BJ (cell line): ENCODE data around the gene KRTAP16-1. TPM values are rescaled to one million over a fixed set of nuclear protein-coding genes. Genes with fewer than 3 reads are reported as not detected.

ENCODE experiments used
- CTCF ChIA-PET: fragments of 350-600 bp; formaldehyde crosslinking; extraction: SDS; loops from one replicate; lab custom pipeline; 2021; ENCODE audit warnings: antibody characterized with exemption, inconsistent platforms; lab: Yijun Ruan, JAX
- POLR2A ChIA-PET: fragments of 300-600 bp; sonication (Branson Sonifier 250); formaldehyde crosslinking; extraction: SDS; loops from one replicate; lab custom pipeline; 2021; ENCODE audit warnings: antibody characterized with exemption; lab: Charles Lee
- DNase-seq: peaks from one replicate; pipeline ENCODE4 v3.0.0-alpha.2; 2011; ENCODE audit warnings: low read depth
- H3K27me3 ChIP-seq: 2 replicates; pipeline ENCODE4 v1.6.0; 2011; ENCODE audit warnings: low read length; ENCODE audit not compliant: control insufficient read depth, insufficient read depth
- H3K36me3 ChIP-seq: 2 replicates; pipeline ENCODE4 v1.5.1; 2011; ENCODE audit warnings: low read length; ENCODE audit not compliant: control insufficient read depth, insufficient read depth
- H3K4me3 ChIP-seq: 2 replicates; pipeline ENCODE4 v1.5.1; 2011; ENCODE audit warnings: low read depth, mild to moderate bottlenecking, control low read depth, low read length
- polyA plus RNA-seq: library from polyadenylated mRNA; depleted of rRNA; stranded (reverse); fragments of >200 nt; gene quantifications from 2 replicates; pipeline ENCODE4 v1.2.3, GENCODE V29; 2011
- TF ChIP-seq, protein P1 (sequence below): IDR thresholded peaks from 2 replicates; pipeline ENCODE4 v1.5.1; 2011; ENCODE audit warnings: low read depth, mild to moderate bottlenecking, control low read depth, inconsistent platforms, low read length, moderate library complexity; ENCODE audit not compliant: insufficient read depth

KRTAP16-1 gene
- polyA plus RNA-seq, 1 experiment, result not detected

DNA sequence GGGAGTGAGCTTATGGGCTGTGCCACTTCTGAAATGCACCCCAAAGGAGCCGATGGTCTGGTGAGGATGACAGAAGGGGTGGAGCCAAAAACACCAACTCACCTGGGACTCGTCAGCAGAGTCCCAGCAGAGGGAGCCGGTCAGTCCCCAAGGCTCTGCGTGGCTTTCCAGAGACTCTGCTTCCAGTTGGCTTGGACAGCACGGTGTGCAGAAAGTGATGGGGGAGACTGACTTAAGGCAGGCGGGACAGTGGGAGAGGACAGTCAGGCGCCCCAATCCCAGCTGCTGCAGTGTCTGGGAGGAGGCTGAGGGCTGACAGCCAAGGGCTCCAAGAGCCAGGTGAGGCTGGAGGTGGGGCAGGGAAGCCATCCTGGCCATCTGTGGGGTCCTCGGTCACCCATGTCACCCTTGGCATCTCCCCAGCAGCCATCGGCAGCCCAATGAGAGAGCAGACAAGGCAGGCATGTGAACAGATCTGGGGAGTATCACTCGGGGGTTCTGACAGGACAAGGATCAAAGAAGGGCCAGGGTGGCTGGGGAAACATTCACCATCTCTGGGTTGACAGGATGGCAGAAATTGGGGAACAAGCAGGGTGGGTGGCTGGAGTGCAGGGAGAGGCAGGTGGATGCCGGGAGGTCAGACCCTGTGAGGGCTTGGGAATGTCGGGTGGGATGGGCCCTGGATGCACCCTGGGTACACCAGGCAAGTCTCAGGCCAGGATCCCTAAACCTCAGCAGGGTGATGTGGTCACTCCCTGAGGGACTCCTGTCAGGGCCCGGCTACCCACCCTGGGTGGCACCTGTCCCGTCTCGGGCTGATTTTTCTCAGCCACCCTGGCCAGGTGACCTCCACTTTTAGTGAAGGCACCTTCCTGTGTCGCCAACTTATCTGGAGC, 15.3 kb upstream of the KRTAP16-1 start:
- no peaks in the 10 kb centered on the region for H3K36me3 ChIP-seq
- H3K27me3 ChIP-seq, result no peaks in the 10 kb centered on the region
- TF ChIP-seq, protein P1, sequence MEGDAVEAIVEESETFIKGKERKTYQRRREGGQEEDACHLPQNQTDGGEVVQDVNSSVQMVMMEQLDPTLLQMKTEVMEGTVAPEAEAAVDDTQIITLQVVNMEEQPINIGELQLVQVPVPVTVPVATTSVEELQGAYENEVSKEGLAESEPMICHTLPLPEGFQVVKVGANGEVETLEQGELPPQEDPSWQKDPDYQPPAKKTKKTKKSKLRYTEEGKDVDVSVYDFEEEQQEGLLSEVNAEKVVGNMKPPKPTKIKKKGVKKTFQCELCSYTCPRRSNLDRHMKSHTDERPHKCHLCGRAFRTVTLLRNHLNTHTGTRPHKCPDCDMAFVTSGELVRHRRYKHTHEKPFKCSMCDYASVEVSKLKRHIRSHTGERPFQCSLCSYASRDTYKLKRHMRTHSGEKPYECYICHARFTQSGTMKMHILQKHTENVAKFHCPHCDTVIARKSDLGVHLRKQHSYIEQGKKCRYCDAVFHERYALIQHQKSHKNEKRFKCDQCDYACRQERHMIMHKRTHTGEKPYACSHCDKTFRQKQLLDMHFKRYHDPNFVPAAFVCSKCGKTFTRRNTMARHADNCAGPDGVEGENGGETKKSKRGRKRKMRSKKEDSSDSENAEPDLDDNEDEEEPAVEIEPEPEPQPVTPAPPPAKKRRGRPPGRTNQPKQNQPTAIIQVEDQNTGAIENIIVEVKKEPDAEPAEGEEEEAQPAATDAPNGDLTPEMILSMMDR, result peak; percentile 32; the same call in 1 of the 2 replicates
- ChIA-PET CTCF (interaction anchor here (0.9 to 4.1 kb wide), 7 partner anchors 8 to 467 kb away, joined by 3 to 28 read pairs (median 4); no protein-coding TSS in a partner anchor), POLR2A (no interaction called here)
- DNase-seq, result no peak
- H3K4me3 ChIP-seq, result no peak overlapping the region

DNA sequence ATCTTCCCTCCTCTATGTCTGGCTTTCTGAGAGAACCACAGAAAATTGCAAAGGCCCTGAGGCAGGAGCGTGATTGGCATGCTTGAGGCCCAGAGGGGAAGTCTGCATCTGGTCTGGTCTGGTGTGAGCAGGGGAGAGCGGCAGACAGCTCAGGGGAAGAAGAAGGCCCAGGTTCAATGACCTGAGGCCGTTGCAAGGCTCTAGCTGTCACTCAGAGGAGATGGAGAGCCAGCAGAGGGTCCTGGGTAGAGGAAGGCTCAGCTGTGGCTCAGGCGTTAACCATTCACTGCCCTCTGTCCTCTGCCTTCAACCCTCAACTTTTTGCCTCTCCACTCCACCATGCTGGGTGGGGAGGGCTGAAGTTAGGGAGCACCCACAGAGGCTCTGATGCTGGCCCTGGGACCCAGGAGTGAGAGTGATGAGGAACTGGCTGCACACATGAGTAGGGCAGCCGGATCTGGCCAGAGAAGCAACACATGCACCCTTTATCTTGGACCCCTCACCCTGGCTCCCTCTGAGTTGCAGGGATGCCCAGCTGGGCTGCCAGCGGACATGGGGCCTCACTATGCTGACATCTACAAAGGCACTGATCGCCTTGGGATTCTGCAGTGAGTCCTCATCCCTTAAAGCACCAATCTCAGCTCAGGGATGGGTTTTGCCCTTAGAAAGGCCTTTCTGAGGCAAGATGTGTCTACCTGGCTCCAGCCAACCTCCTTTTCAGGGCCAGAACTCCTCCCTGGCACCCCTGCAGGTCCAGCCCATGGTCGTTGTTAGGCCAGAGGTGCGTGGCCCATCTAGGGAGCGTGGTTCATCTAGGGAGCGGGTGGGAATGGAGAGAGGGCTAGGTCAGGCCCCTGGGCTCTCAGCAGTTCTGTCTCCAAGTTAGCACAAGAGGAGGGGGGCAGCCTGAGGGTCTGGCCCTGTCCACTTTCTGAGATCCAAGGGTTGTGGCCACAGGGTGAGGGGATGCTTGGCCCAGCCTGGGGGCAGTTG, 14.1 kb upstream of the KRTAP16-1 start:
- TF ChIP-seq, protein P1, result no peak
- H3K4me3 ChIP-seq, result no peak overlapping the region
- POLR2A ChIA-PET, result interaction anchor here (1.0 kb wide), 1 partner anchor 264 kb away, joined by 4 read pairs; no protein-coding TSS in a partner anchor
- DNase-seq, result no peak
- no peaks in the 10 kb centered on the region for H3K27me3 ChIP-seq
- no peaks in the 10 kb centered on the region for H3K36me3 ChIP-seq
- CTCF ChIA-PET, result interaction anchor here (0.7 to 4.1 kb wide), 42 partner anchors 9 to 517 kb away, joined by 3 to 28 read pairs (median 4); partner anchors contain the start of gene KRTAP16-1

DNA sequence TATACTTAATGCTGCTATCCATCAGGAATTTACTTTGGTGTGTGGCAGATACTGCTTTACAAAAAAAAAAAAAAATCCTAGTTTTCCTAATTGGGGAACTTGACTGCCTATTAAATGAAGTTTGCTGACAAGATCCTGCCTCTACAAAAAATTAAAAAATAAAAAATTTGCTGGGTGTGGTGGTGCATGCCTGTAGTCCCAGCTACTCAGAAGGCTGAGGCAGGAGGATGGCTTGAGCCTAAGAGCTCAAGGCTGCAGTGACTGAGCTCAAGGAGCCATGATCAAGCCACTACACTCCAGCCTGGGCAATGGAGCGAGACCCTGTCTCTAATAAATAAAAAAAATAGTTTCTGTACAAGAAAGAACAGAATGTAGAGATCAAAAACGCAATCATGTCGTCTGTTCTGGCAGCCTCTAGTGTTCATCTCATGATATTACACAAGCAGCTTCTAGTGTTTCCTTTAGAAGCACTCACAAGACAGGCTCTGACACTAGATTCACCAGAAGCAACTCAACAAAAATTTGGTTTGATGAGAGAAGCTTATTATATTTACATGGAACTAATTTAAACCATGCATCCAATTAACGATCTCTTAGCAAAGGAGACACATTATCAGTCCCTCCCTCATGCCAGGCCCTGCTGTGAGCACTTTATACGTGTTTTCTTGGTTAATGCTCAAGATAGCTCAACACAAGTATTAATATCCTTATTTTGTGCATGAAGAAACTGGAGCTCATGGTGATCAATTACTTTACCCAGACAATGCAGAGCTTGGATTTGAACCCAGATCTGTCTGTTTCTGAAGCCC, 13.2 kb upstream of the KRTAP16-1 start:
- TF ChIP-seq, protein P1, result peak; percentile 91
- Histone ChIP-seq H3K4me3 (no peak overlapping the region), H3K27me3 (no peaks in the 10 kb centered on the region), H3K36me3 (no peaks in the 10 kb centered on the region)
- ChIA-PET CTCF (interaction anchor here (0.6 to 4.1 kb wide), 50 partner anchors 9 to 516 kb away, joined by 3 to 28 read pairs (median 4); partner anchors contain the start of gene KRTAP16-1), POLR2A (interaction anchor here (1.0 kb wide), 1 partner anchor 263 kb away, joined by 4 read pairs; no protein-coding TSS in a partner anchor)
- DNase-seq, result peak; percentile 38

DNA sequence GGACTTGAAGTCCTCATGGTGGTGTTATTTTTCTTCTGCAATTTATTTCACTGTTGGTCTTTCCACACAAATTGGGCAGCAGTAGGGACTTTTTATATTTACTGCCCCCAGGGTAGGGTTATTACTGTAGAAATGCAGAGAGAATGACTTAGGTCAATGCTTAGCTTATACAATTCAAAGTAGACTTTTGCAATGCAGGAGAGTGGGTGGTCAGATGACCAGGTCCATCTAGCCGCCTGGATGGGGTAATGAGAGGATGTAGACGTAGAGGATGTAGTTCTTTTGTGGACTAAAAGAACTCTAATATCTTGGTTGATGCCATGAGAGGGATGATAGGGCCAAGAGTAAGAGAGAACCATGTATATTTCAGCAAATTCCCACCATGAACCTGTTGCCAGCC, 9.1 kb upstream of the KRTAP16-1 start:
- no peak overlapping the region for H3K4me3 ChIP-seq
- no peaks in the 10 kb centered on the region for H3K36me3 ChIP-seq
- ChIA-PET POLR2A (no interaction called here), CTCF (no interaction called here)
- no peaks in the 10 kb centered on the region for H3K27me3 ChIP-seq
- TF ChIP-seq, protein P1, result no peak
- DNase-seq, result no peak
